ENCODE results near the gene ALB.

Gene ALB

GRCh38 chr4:73409012-73409862, 5.2 kb downstream of the ALB start:
- 94% methylated on average over 4 of the region's 6 CpGs for WGBS
- Histone ChIP-seq H3K4me1 (ENCODE audit: insufficient read depth, low read length) (peaks cover 13% of the 10 kb centered on the region; the same call in 1 of the 2 replicates), H3K9ac (ENCODE audit: low read depth, low read length) (no peak overlapping the region), H3K27ac (ENCODE audit: low read depth, low read length) (no peak overlapping the region), H3K4me3 (ENCODE audit: low read length) (no peak overlapping the region), H3K9me3 (ENCODE audit: insufficient read depth, low read depth, low read length) (no peaks in the 10 kb centered on the region), H3K36me3 (ENCODE audit: insufficient read depth, low read length) (no peaks in the 10 kb centered on the region), H3K27me3 (ENCODE audit: insufficient read depth, low read length) (no peaks in the 10 kb centered on the region)

DNA sequence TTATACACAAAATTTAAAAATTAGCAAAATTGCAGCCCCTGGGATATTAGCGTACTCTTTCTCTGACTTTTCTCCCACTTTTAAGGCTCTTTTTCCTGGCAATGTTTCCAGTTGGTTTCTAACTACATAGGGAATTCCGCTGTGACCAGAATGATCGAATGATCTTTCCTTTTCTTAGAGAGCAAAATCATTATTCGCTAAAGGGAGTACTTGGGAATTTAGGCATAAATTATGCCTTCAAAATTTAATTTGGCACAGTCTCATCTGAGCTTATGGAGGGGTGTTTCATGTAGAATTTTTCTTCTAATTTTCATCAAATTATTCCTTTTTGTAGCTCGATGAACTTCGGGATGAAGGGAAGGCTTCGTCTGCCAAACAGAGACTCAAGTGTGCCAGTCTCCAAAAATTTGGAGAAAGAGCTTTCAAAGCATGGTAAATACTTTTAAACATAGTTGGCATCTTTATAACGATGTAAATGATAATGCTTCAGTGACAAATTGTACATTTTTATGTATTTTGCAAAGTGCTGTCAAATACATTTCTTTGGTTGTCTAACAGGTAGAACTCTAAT, 6.0 kb downstream of the ALB start:
- no peak overlapping the region for H3K9ac ChIP-seq (ENCODE audit: low read depth, low read length)
- H3K27ac ChIP-seq (ENCODE audit: low read depth, low read length): no peak overlapping the region
- peaks cover 13% of the 10 kb centered on the region; the same call in 1 of the 2 replicates for H3K4me1 ChIP-seq (ENCODE audit: insufficient read depth, low read length)
- no peaks in the 10 kb centered on the region for H3K36me3 ChIP-seq (ENCODE audit: insufficient read depth, low read length)
- H3K9me3 ChIP-seq (ENCODE audit: insufficient read depth, low read depth, low read length): no peaks in the 10 kb centered on the region
- no peak overlapping the region for H3K4me3 ChIP-seq (ENCODE audit: low read length)
- 95% methylated on average over 8 of the region's 8 CpGs for WGBS
- no peaks in the 10 kb centered on the region for H3K27me3 ChIP-seq (ENCODE audit: insufficient read depth, low read length)

DNA sequence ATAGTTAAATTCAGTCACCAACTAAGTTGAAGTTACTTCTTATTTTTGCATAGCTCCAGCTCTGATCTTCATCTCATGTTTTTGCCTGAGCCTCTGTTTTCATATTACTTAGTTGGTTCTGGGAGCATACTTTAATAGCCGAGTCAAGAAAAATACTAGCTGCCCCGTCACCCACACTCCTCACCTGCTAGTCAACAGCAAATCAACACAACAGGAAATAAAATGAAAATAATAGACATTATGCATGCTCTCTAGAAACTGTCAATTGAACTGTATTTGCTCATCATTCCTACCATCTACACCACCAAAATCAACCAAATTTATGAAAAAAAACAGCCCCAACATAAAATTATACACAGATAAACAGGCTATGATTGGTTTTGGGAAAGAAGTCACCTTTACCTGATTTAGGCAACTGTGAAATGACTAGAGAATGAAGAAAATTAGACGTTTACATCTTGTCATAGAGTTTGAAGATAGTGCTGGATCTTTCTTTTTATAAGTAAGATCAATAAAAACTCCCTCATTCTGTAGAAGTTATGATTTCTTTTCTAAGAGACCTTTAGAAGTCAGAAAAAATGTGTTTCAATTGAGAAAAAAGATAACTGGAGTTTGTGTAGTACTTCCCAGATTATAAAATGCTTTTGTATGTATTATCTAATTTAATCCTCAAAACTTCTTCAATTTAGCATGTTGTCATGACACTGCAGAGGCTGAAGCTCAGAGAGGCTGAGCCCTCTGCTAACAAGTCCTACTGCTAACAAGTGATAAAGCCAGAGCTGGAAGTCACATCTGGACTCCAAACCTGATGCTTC, 7.0 kb downstream of the ALB start:
- 100% methylated on average over 1 of the region's 3 CpGs for WGBS
- no peaks in the 10 kb centered on the region for H3K9me3 ChIP-seq (ENCODE audit: insufficient read depth, low read depth, low read length)
- H3K27me3 ChIP-seq (ENCODE audit: insufficient read depth, low read length): no peaks in the 10 kb centered on the region

DNA sequence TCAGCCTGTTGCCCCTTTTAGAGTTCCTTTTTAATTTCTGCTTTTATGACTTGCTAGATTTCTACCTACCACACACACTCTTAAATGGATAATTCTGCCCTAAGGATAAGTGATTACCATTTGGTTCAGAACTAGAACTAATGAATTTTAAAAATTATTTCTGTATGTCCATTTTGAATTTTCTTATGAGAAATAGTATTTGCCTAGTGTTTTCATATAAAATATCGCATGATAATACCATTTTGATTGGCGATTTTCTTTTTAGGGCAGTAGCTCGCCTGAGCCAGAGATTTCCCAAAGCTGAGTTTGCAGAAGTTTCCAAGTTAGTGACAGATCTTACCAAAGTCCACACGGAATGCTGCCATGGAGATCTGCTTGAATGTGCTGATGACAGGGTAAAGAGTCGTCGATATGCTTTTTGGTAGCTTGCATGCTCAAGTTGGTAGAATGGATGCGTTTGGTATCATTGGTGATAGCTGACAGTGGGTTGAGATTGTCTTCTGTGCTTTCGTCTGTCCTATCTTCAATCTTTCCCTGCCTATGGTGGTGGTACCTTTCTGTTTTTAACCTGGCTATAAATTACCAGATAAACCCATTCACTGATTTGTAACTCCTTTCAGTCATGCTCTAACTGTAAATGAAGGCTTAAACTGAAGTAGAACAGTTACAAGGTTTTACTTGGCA, 7.8 kb downstream of the ALB start:
- no peaks in the 10 kb centered on the region for H3K9me3 ChIP-seq (ENCODE audit: insufficient read depth, low read depth, low read length)
- no peak overlapping the region for H3K27ac ChIP-seq (ENCODE audit: low read depth, low read length)
- no peaks in the 10 kb centered on the region for H3K27me3 ChIP-seq (ENCODE audit: insufficient read depth, low read length)
- no peaks in the 10 kb centered on the region for H3K36me3 ChIP-seq (ENCODE audit: insufficient read depth, low read length)
- H3K4me1 ChIP-seq (ENCODE audit: insufficient read depth, low read length): peaks cover 13% of the 10 kb centered on the region; the same call in 1 of the 2 replicates
- no peak overlapping the region for H3K4me3 ChIP-seq (ENCODE audit: low read length)
- no peak overlapping the region for H3K9ac ChIP-seq (ENCODE audit: low read depth, low read length)
- whole genome bisulfite sequencing: 96% methylated on average over 7 of the region's 8 CpGs

More for the DNA sequence above, 7.0 kb downstream of the ALB start:
- Histone ChIP-seq H3K27ac (ENCODE audit: low read depth, low read length) (no peak overlapping the region), H3K4me3 (ENCODE audit: low read length) (no peak overlapping the region), H3K36me3 (ENCODE audit: insufficient read depth, low read length) (no peaks in the 10 kb centered on the region), H3K9ac (ENCODE audit: low read depth, low read length) (no peak overlapping the region), H3K4me1 (ENCODE audit: insufficient read depth, low read length) (peaks cover 13% of the 10 kb centered on the region; the same call in 1 of the 2 replicates)

DNA sequence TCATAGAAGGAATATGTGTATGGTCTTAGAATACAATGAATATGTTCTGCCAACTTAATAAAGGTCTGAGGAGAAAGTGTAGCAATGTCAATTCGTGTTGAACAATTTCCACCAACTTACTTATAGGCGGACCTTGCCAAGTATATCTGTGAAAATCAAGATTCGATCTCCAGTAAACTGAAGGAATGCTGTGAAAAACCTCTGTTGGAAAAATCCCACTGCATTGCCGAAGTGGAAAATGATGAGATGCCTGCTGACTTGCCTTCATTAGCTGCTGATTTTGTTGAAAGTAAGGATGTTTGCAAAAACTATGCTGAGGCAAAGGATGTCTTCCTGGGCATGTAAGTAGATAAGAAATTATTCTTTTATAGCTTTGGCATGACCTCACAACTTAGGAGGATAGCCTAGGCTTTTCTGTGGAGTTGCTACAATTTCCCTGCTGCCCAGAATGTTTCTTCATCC, 9.2 kb downstream of the ALB start:
- no peaks in the 10 kb centered on the region for H3K27me3 ChIP-seq (ENCODE audit: insufficient read depth, low read length)
- H3K9me3 ChIP-seq (ENCODE audit: insufficient read depth, low read depth, low read length): no peaks in the 10 kb centered on the region
- H3K4me3 ChIP-seq (ENCODE audit: low read length): no peak overlapping the region
- no peaks in the 10 kb centered on the region for H3K36me3 ChIP-seq (ENCODE audit: insufficient read depth, low read length)
- H3K9ac ChIP-seq (ENCODE audit: low read depth, low read length): no peak overlapping the region
- 94% methylated on average over 4 of the region's 4 CpGs for WGBS
- no peak overlapping the region for H3K27ac ChIP-seq (ENCODE audit: low read depth, low read length)
- H3K4me1 ChIP-seq (ENCODE audit: insufficient read depth, low read length): peaks cover 11% of the 10 kb centered on the region; the same call in 1 of the 2 replicates

DNA sequence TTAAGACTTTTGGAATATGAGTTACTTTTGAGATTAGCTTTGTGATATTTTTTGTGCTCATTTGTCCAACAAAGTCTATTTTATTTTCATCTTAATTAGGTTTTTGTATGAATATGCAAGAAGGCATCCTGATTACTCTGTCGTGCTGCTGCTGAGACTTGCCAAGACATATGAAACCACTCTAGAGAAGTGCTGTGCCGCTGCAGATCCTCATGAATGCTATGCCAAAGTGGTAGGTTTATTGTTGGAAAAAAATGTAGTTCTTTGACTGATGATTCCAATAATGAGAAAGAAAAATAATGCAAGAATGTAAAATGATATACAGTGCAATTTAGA, 10.8 kb downstream of the ALB start:
- no peak overlapping the region for H3K9ac ChIP-seq (ENCODE audit: low read depth, low read length)
- H3K27me3 ChIP-seq (ENCODE audit: insufficient read depth, low read length): no peaks in the 10 kb centered on the region
- H3K36me3 ChIP-seq (ENCODE audit: insufficient read depth, low read length): no peaks in the 10 kb centered on the region
- H3K4me3 ChIP-seq (ENCODE audit: low read length): no peak overlapping the region
- H3K4me1 ChIP-seq (ENCODE audit: insufficient read depth, low read length): no peaks in the 10 kb centered on the region
- WGBS: 88% methylated on average over 2 of the region's 2 CpGs
- no peaks in the 10 kb centered on the region for H3K9me3 ChIP-seq (ENCODE audit: insufficient read depth, low read depth, low read length)
- H3K27ac ChIP-seq (ENCODE audit: low read depth, low read length): no peak overlapping the region

DNA sequence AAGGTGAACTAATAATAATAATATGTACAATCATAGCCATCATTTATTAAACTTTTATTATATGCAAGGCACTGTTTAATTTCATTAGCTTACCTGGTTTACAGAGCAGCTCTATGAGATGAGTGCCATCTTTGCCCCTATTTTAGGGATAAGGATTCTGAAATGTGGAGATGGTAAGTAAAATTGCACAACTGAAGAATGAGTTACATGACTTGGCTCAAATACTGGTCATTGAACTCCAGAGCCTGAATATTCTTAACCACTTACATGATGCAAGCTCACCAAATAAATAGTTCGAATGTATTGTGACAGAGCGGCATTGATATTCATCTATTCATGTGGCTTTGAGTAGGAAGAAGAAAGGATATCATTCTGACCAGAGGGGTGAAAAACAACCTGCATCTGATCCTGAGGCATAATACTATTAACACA, 11.7 kb downstream of the ALB start:
- 100% methylated on average over 2 of the region's 2 CpGs for WGBS
- H3K9ac ChIP-seq (ENCODE audit: low read depth, low read length): no peak overlapping the region
- H3K4me3 ChIP-seq (ENCODE audit: low read length): no peak overlapping the region
- no peaks in the 10 kb centered on the region for H3K27me3 ChIP-seq (ENCODE audit: insufficient read depth, low read length)
- H3K36me3 ChIP-seq (ENCODE audit: insufficient read depth, low read length): no peaks in the 10 kb centered on the region
- H3K4me1 ChIP-seq (ENCODE audit: insufficient read depth, low read length): no peaks in the 10 kb centered on the region
- no peaks in the 10 kb centered on the region for H3K9me3 ChIP-seq (ENCODE audit: insufficient read depth, low read depth, low read length)
- H3K27ac ChIP-seq (ENCODE audit: low read depth, low read length): no peak overlapping the region

DNA sequence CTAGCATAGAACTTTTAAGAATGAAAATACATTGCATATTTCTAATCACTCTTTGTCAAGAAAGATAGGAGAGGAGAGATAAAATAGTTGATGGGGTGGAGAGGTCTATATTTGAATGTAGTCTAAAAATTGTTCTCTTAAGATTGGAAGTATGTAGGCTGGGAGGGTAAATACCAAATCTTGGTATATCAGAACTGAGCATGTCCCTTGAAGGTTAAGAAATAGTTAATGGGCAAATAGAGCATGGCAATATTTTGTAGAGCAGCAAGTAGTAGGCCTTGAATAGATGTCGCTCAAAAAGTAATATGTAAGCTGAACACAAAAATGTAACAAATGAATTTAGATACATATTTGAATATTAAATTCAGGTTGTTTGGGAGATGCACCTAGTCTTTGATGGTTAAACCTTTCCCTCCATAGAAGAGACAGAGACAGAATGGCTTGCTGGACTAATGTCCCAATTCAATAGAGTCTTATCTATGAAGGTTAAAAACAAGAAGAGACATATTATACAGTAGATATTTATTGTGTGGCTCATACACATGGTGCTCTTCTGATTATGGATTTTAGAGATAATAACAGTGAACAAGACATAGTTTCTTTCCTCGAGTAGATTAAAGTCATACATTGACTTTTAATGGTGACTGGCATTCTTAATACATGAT, 12.5 kb downstream of the ALB start:
- no peaks in the 10 kb centered on the region for H3K4me1 ChIP-seq (ENCODE audit: insufficient read depth, low read length)
- no peak overlapping the region for H3K9ac ChIP-seq (ENCODE audit: low read depth, low read length)
- H3K27me3 ChIP-seq (ENCODE audit: insufficient read depth, low read length): no peaks in the 10 kb centered on the region
- H3K27ac ChIP-seq (ENCODE audit: low read depth, low read length): no peak overlapping the region
- H3K4me3 ChIP-seq (ENCODE audit: low read length): no peak overlapping the region
- no peaks in the 10 kb centered on the region for H3K36me3 ChIP-seq (ENCODE audit: insufficient read depth, low read length)
- 100% methylated on average over 1 of the region's 2 CpGs for WGBS
- no peaks in the 10 kb centered on the region for H3K9me3 ChIP-seq (ENCODE audit: insufficient read depth, low read depth, low read length)

DNA sequence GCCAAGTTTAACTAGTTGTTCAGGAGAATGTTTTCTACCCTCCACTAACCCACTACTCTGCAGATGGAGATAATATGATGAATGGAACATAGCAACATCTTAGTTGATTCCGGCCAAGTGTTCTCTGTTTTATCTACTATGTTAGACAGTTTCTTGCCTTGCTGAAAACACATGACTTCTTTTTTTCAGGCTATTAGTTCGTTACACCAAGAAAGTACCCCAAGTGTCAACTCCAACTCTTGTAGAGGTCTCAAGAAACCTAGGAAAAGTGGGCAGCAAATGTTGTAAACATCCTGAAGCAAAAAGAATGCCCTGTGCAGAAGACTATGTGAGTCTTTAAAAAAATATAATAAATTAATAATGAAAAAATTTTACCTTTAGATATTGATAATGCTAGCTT, 13.3 kb downstream of the ALB start:
- Histone ChIP-seq H3K36me3 (ENCODE audit: insufficient read depth, low read length) (no peaks in the 10 kb centered on the region), H3K27ac (ENCODE audit: low read depth, low read length) (no peak overlapping the region), H3K4me1 (ENCODE audit: insufficient read depth, low read length) (no peaks in the 10 kb centered on the region), H3K9ac (ENCODE audit: low read depth, low read length) (no peak overlapping the region), H3K9me3 (ENCODE audit: insufficient read depth, low read depth, low read length) (no peaks in the 10 kb centered on the region), H3K4me3 (ENCODE audit: low read length) (no peak overlapping the region), H3K27me3 (ENCODE audit: insufficient read depth, low read length) (no peaks in the 10 kb centered on the region)
- WGBS: 100% methylated on average over 2 of the region's 2 CpGs

- Histone ChIP-seq H3K36me3 (ENCODE audit: insufficient read depth, low read length) (no peaks in the 10 kb centered on the region), H3K4me3 (ENCODE audit: low read length) (no peak overlapping the region), H3K9me3 (ENCODE audit: insufficient read depth, low read depth, low read length) (no peaks in the 10 kb centered on the region), H3K27ac (ENCODE audit: low read depth, low read length) (no peak overlapping the region), H3K9ac (ENCODE audit: low read depth, low read length) (no peak overlapping the region), H3K27me3 (ENCODE audit: insufficient read depth, low read length) (no peaks in the 10 kb centered on the region), H3K4me1 (ENCODE audit: insufficient read depth, low read length) (no peaks in the 10 kb centered on the region)
- WGBS: 91% methylated on average over 6 of the region's 6 CpGs
Measured at GRCh38 chr4:73417973-73418372, 13.9 kb downstream of the ALB start.

Data from HUES64 (cell line).